GM19023 (cell line): ENCODE measurements around the gene CCL24.
"Not testable (repeated sequence)": the region's sequence is repeated elsewhere in the genome, so short reads cannot be mapped to it uniquely, and the experiment has no call there.

Experiments
- ATAC-seq: cut with Tn5 transposase; IDR thresholded peaks from one replicate; pipeline ENCODE4 v1.9.1; 2021; ENCODE audit warnings: mild to moderate bottlenecking, moderate library complexity; ENCODE audit not compliant: unreplicated experiment

The CCL24 gene

GRCh38 chr7:75813781-75814236, at the start of gene CCL24:
Gene CCL24, minus strand, starts transcription at chr7:75813806. Its CDS starts 91 bp downstream, at chr7:75813715.
- ATAC-seq = no peak

- ATAC-seq = no peak
These were observed 48.0 kb upstream of the CCL24 start for GRCh38 chr7:75861636-75862035.

DNA sequence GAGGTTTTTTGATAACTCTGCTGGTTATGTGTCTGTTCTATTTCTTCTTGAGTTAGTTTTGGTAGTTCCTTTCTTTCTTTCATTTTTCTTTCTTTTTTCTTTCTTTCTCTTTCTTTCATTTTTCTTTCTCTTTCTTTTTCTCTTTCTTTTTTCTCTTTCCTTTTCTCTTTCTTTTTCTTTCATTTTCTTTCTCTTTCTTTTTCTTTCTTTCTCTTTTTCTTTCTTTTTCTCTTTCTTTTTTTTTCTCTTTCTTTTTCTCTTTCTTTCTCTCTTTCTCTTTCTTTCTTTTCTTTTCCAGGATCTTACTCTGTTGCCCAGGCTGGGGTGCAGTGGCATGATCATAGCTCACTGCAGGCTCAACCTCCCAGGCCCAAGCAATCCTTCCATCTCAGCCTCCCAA, 44.8 kb upstream of the CCL24 start:
- ATAC-seq = no peak

DNA sequence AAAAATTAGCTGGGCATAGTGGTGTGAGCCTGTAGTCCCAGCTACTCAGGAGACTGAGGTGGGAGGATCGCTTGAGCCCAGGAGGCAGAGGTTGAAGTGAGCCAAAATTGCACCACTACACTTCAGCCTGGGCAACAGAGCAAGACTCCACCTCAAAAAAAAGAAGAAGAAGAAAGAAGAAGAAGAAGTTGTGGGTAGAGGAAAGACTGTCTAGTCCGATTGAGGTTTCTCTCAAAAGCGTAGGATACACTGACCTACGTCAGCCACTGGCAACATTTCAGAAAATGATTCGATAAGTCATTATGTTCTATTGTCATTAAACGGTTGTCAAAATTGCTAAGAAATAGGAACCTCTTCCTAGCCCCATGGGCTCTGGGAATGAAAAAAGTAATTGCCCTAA, 42.9 kb upstream of the CCL24 start:
- ATAC-seq = no peak

DNA sequence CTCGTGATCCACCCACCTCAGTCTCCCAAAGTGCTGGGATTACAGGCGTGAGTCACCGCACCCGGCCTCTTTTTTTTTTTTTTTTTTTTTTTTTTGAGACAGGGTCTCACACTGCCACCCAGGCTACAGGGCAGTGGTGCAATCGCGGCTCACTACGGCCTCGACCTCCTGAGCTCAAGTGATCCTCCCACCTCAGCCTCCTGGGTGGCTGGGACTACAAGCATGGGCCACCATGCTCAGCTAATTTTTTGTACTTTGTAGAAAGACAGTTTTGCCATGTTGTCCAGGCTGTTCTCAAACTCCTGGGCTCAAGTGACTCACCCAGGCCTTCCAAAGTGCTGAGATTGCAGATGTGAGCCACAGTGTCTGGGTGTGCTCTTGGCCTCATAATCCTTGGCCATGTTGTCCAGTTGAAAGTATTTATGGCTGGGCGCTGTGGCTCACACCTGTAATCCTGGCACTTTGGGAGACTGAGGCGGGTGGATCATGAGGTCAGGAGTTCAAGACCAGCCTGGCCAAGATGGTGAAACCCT, 41.3 kb upstream of the CCL24 start:
- not testable (repeated sequence) for ATAC-seq

DNA sequence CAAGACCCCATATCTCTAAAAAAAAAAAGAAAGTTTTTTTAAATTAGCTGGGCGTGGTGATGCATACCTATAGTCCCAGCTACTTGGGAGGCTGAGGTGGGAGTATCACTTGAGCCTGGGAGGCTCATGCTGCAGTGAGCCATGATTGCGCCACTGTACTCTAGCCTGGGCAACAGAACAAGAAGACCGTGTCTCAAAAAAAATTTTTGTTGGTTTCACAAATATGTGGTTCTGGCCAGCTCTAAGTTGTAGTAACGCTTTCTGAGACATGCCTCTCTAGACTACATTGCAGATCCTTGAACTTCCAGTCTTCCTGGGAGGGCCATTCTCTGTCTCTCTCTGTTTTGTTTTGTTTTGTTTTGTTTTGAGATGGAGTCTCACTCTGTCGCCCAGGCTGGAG, 40.6 kb upstream of the CCL24 start:
- no peak for ATAC-seq

GRCh38 chr7:75850235-75850634, 36.6 kb upstream of the CCL24 start:
- no peak for ATAC-seq

- no peak for ATAC-seq
These were observed 36.0 kb upstream of the CCL24 start for GRCh38 chr7:75849573-75849972.

GRCh38 chr7:75847707-75848106, 34.1 kb upstream of the CCL24 start:
- ATAC-seq = no peak

DNA sequence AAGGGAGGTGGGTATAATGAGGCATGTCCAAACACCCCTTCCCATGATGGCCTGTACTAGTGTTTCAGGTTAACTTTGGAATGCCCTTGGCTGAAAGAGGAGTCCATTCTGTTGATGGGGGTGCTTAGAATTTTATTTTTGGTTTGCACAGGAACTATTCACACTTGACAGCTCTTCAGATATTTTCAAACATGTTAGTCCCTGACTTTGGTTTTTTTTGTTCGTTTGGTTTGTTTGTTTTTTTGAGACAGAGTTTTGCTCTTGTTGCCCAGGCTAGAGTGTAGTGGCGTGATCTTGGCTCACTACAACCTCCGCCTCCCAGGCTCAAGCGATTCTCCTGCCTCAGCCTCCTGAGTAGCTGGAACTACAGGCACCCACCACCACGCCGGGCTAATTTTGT, 31.5 kb upstream of the CCL24 start:
- ATAC-seq = not testable (repeated sequence)

DNA sequence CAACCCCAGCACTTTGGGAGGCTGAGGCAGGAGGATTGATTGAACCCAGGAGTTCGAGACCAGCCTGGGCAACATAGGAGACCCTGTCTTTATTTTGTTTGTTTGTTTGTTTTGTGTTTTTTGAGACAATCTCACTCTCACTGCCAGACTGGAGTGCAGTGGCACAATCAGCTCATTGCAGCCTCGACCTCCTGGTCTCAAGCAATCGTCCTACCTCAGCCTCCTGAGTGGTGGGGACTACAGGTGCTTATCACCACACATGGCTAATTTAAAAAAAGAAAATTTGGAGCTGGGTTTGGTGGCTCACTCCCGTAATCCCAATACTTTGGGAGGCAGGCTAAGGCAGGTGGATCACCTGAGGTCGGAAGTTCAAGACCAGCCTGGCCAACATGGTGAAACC, 30.6 kb upstream of the CCL24 start:
- ATAC-seq = no peak

DNA sequence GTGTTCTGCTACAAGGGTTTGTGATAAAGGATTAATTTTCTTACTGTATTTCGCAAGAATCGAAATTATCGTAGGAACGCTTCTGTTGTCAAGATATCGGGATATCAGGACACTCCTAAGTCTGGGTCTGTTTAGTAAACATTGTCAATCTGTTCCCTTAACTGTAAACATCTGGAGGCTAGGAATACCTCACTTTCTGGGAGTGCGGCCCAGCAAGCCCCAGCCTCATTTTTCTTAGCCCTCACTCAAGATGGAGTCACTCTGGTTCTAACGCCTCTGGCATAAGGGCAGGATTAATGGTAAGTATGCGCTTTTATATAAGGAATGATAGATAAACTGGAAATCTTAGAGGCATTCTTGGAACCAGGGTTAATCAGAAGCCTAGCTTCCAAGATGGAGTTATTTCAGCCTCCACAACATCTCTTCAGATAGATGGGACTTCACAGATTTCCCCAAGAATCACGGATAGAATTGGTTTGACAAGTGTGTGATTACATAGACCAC, 30.1 kb upstream of the CCL24 start:
- no peak for ATAC-seq

DNA sequence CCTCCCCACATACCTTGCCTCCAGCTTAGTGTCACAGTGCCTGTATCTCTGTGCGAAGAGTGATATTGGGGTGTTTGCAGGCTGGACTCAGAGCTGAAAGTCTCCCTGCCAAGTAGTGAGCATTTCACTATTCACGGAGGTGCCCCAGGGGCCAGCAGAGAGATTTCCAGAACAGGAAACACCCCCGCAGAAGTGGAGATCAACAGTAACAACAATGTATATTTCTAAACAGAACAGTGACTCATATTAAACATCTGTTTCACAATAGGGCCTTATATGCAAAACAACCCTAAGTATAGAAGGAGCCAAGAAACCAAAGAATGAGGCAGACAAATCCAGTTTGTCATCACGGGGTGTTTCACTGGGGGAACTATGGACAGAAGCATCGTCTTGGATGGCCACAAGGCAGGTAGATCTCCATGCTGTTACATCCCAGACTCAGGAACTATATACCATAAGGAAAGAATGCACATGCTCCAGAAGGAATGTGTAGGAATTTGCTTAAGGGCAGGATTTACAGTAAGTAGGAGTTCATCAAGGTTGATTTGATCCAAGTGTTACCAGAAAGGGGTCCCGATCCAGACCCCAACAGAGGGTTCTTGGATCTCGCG, 29.3 kb upstream of the CCL24 start:
- ATAC-seq = peak; percentile 89

- no peak for ATAC-seq
These were observed 26.4 kb upstream of the CCL24 start for GRCh38 chr7:75840029-75840428.

DNA sequence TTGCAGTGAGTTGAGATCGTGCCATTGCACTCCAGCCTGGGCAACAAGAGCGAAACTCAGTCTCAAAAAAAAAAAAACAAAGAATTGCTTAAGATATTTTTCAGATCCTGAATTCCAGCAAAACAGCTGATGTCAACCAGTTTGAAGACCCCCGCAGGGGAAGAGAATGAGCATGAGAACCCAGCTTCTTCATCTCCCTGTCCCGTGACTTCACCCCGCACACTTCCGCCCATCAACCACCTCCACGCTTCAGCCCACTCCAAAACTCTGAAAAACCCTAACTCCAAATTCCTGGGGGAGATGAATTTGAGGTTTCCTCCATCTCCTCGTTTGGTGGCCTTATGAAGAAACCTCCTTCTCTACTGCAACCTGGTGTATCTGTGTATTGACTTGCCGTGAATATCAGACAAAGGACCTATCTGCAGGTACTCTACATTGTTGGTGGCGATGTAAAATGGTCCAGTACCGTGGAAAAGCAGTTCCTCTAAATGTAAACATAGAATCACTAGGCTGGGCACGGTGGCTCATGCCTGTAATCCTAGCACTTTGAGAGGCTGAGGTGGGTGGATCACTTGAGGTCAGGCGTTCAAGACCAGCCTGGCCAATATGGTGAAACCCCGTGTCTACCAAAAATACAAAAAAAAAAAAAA, 24.8 kb upstream of the CCL24 start:
- ATAC-seq = not testable (repeated sequence)

DNA sequence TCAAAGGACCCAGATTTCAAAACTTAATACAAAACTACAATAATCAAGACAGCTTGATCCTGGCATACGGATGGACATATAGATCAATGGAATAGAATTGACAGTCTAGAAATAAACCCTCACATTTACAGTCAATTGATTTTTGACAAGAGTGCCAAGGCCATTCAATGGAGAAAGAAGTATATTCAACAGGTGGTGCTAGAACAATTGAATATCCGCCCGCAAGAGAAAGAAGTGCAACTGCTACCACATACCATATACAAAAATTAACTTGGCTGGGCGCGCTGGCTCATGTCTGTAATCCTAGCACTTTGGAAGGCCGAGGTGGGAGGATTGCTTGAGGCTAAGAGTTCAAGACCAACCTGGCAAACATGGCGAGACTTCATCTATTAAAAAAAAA, 23.2 kb upstream of the CCL24 start:
- ATAC-seq = no peak

DNA sequence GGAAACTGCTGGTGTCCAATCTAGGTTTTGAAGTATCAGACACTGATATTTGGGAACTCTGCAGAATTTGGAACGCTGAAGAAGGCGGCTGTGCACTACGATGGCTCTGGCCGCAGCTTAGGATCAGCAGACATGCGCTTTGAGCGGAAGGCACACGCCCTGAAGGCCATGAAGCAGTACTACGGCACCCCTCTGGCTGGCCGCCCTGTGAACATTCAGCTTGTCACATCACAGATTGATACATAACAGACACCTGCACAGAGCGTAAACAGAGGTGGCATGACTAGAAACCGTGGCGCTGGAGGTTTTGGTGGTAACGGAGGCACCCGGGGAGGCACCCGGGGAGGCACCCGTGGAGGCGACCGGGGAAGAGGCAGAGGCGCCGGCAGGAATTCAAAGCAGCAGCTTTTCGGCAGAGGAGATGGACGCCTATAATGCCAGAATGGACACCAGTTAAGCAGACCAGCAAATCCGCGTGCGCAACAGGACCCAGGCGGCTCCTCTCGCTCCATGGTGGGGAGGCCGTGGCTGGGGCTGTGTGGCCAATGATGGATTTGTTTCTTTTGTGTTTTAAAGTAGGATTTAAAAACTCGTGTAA, 22.2 kb upstream of the CCL24 start:
- ATAC-seq = no peak

DNA sequence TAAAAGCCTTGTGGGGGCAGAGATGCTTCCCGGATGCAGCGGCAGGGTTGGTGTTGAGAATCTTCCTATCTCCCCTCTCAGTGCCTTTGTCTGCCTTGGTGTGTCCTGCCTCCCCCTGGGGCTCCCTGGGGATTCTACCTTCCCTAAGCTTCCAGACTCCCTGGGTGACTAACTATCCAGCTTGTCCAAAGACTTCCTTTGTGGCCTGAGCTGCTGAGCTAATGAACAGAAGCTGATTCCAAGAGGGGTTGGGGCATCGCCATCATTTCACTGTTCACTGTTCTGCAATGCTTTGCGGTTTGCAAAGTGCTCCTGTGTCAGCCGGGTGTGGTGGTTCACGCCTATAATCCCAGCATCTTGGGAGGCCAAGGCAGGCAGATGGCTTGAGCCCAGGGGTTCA, 20.1 kb upstream of the CCL24 start:
- not testable (repeated sequence) for ATAC-seq

GRCh38 chr7:75830978-75831377, 17.4 kb upstream of the CCL24 start:
- no peak for ATAC-seq

DNA sequence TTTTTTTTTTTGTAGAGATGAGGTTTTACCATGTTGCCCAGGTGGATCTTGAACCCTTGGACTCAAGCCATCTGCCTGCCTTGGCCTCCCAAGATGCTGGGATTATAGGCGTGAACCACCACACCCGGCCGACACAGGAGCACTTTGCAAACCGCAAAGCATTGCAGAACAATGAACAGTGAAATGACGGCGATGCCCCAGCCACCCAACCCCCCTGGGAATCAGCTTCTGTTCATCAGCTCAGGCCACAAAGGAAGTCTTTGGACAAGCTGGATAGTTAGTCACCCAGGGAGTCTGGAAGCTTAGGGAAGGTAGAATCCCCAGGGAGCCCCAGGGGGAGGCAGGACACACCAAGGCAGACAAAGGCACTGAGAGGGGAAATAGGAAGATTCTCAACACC, 16.1 kb upstream of the CCL24 start:
- not testable (repeated sequence) for ATAC-seq

DNA sequence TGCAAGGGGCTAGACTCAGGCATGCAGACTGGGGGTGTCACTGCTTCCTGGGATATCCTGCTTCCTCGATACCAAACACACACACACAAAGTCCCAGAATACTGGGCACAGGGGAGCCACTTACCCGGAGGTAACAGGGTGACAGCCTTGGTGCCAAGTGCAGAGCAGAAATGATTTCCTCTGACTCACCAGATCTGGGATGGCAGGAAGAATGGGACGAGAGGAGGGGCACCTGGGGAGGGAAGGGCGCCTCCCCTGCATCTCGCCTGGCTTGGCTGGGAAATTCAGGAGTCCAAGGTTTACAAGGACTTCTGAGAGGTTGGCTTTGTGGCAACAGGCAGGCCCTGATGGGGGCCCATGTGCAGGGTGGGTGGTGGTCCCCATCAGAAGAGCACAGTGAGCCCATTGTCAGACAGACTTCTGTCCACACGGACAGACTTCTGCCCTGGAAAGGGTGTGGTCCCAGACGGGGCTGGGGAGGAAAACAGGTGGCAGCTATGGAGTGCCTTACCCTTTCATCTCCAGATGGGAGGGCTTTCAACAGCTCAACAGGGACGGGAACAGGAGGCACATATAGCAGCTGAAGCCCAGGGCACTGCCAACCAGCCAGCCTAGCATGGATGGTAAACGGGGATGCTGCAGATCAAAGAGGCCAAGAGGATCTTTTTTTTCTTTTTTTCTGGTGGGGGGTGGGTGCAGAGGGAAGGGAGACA, 9.7 kb upstream of the CCL24 start:
- no peak for ATAC-seq
